Ureter (tissue), 1 donor: Measurements from ENCODE around the gene ST7. TPM values are rescaled to one million over a fixed set of nuclear protein-coding genes. Genes with fewer than 3 reads are reported as not detected.
A peak's percentile ranks its signal among the peaks of the same experiment; 100 is the strongest.
"Not testable (repeated sequence)": the region's sequence is repeated elsewhere in the genome, so short reads cannot be mapped to it uniquely, and the experiment has no call there.

Source experiments
- DNase-seq: peaks from one replicate; pipeline ENCODE4 v3.0.0-alpha.2; 2020; ENCODE audit warnings: low spot score
- total RNA-seq: library from RNA; stranded (reverse); gene quantifications from one replicate; pipeline ENCODE4 v1.2.4, GENCODE V29; 2023
- donor health status: DM: yes; HTN: yes; CAD: no.

The ST7 gene, protein sequence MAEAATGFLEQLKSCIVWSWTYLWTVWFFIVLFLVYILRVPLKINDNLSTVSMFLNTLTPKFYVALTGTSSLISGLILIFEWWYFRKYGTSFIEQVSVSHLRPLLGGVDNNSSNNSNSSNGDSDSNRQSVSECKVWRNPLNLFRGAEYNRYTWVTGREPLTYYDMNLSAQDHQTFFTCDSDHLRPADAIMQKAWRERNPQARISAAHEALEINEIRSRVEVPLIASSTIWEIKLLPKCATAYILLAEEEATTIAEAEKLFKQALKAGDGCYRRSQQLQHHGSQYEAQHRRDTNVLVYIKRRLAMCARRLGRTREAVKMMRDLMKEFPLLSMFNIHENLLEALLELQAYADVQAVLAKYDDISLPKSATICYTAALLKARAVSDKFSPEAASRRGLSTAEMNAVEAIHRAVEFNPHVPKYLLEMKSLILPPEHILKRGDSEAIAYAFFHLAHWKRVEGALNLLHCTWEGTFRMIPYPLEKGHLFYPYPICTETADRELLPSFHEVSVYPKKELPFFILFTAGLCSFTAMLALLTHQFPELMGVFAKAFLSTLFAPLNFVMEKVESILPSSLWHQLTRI
- total RNA-seq = 25.4 TPM

DNA sequence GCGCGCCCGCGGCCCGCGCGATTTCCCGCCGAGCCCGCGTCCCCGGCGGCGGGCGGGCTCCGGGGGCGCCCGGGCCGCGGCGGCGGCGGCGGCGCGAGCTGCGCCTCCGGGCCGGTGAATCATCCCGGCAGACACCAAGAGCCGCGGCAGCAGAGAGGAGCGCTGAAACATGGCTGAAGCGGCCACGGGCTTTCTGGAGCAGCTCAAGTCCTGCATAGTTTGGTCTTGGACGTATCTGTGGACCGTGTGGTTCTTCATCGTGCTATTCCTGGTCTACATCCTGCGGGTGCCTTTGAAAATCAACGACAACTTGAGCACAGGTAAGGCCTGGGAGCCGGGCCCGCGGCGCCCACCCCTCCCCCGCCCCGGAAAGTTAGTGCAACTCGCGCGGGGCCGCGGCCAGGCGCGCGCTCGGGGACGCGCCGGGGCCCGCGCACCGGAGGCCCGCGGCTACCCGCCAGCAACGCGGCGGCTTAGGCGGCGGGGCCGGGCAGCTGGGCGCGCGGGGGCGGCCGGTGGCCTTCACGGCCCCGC lies at the start of gene ST7:
ST7 (plus strand) TSS at position 130 of the 534 bp plus-strand sequence; CDS start at position 170, 40 bp downstream.
- DNase-seq = peak; percentile 60

DNA sequence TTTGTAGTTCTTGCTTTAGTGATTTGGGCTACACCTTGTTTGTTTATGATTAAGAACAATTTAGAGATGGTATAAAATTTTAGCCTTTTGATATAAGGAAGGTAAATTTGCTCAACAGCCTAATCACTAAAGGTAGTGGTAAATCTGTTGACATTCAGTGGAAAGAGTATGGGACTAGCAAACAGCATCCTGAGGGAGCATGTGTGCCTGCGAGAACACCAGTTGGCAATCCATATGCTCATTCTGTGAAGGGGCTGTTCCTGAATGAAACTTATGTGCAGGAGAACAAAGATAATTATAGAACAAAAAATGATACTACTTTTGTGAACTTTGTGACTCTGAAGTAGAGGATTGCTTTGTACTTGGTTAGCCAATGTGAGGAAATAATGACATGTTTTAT lies 46.9 kb upstream of the ST7 start:
- no peak for DNase-seq

DNA sequence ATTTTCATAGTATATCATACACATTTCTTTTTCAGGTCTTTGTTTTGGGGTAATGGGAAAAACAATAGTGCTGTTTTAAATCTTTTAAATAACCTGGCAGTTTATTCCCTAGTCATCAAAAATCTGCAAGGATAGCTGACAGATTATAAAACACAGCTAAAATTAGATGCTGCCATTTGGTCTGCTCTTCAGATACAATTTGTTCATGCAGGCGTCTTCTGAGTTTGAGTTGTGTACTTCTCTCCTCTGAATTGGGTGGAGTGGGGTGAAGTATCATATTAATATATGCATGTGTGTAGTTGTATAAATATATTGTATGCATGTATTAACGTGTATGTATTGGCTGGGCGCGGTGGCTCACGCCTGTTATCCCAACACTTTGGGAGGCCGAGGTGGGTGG lies 42.9 kb upstream of the ST7 start:
- no peak for DNase-seq

DNA sequence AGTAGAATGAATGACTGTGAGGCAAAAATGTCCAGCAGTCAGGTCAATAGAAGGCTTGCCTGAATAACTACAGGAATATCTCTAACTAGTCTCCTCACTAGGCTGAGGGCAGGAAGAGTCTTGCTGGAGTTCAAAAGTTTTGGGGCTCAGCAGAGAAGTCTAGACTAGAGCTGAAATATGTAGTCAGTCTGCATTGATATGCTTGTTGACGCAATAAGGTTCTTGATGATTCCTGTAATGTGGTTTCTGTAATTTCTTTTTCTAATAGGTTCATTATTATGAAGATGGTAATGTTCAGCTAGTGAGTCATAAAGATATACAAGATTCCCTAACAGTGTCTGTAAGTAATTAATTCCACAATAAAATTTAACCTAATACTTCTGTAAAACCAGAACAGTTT lies 41.5 kb upstream of the ST7 start:
- DNase-seq = no peak

DNA sequence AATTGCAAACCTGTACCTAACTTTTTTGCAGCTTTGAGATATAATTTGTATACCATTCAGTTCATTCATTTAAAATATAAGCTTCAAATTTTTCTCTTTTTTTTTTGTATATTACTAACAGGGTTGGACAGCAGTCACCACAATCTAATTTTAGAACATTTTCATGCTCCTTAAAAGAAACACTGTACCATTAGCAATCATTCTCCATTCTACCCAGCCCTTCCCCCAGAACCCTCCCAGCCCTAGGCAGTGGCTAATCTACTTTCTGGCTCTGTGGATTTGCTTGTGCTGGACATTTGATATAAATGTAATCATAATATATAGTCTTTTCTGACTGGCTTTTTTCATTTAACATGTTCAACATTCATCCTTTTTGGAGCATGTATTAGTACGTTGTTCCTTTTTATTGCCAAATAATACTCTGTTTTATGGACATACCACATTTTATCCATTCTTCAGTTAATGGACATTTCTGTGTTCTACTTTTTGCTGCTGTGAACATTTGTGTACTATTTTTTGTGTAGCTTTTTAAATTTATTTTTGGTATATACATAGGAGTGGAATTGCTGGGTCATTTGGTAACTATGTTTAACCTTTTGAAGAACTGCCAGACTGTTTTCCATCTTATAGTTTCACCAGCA lies 40.9 kb upstream of the ST7 start:
- no peak for DNase-seq

DNA sequence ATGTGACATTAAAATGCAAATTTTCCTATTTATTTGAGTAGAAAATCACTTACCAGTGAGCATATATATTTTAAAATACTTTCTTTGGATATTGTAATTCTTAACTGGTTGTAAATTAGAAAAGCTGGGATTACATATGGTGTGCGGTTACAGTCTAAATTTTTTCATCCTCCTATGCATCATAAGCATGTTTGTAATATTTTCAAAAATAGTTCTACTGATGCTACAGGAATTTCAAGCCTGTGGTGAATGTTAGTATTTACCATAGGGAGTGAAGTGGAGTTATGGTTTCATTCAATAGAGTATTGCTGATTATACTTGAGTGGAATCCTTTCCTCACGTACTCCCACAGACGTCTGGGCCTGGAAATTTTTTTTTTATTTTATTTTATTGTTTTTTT lies 34.6 kb upstream of the ST7 start:
- DNase-seq = no peak

DNA sequence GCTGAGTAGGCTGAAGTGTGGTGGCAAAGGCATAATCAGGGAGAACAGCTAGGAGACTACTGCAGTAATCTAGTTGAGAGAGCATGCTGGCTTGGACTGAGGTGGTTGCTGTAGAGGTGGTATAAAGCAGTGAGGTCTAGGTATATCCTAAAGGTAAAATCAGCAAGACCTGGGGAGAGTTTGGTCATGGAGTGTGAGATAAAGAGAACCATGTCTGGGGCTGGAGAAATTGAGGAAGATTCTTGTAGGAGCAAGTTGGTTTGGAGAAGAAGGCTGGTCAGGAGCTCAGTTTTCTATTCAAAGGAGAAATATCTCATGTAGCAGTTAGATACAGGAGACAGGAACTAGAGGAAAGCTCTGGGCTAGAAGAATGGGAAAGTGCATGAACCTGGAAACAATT lies 32.9 kb upstream of the ST7 start:
- DNase-seq = no peak

DNA sequence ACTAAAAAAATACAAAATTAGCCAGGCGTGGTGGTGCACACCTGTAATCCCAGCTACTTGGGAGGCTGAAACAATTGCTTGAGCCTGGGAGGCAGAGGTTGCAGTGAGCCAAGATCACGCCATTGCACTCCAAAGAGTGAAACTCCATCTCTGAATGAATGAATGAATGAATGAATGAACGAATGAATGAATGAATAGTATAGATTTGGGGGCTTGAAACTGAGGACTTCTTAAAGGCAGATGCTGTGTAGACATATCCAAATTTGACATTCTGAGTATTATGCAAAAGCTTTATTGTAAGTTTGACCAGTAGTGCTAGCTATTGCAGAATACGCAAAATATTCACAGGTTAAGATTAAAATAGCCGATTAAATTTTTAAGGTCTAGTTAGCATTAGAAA lies 30.8 kb upstream of the ST7 start:
- no peak for DNase-seq

DNA sequence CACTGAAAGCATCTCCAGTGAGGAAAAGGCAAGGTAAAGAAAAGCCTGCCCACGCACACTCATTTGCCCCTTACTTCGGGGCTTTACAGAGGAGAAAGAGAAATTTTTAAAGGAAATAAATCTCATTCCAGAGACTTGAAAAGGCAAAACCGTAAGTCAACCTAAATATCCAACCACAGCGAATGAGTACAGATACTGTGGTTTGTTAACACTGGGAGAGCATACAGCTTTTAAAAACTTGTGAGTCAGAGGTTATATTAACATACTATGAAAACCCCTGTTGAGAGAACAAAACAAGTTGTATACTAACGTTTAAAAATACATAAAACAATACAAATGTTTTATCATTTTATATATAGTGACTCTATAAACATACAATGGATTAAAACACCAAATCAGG lies 28.6 kb upstream of the ST7 start:
- no peak for DNase-seq

DNA sequence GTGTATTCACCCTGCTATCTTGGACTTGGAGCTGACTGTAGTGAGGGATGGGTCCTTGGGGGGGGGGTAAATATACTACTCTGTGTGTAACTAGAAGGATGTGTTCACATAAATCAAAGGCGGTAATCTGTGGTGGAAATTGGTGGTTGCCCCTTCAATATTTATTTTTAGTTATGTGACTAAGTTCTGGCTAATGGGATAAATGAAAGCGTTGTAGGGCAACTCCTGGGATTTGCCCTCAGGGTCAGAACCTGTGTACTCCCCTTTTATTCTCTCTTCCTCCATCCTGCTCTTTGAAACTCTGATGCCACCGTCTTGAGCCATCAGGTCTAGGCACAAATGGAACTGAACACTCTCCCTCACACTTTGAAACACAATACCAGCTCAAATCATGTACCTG lies 24.3 kb upstream of the ST7 start:
- no peak for DNase-seq

DNA sequence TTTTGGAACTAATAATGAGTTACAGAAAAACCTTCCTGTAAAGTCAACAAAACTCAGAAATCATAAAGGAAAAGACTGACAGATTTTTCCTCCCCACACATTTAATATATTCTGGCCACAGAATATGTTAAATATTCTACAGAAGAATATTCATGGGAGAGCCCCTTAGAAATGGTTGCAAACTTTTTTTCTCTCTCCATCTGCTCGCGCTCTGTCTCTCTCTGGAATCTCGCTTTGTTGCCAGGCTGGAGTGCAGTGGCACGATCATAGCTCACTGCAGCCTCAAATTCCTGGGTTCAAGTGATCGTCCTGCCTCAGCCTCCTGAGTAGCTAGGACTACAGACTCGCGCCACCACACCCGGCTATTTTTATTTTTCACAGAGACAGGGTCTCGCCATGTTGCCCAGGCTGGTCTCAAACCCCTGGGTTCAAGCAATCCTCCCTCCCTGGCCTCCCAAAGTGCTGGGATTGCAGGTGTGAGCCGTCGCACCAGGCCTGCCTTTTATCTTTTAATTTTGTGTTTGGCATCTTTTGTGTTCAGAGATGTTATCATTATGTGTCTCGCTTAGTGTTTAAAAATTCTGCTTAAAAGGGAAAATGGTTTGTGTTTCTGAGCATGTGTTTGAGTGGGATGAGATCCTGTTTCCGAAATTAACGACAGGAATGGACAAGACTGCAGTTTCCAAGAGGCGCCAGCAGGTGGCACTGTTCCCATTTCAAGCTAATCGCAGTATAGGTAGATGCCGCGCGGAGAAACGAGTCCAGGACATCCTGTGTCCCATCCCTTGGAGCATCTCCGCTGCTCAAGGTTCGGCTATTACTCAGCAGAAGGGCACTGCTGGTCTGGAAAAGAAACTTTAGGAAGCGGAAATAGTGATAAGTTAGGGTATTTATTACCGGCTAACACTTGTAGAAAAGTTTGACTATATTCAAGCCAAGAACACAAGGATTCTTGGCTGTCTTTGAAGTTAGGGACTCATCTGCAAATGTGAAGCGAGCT lies 23.1 kb upstream of the ST7 start:
- peak; percentile 83 for DNase-seq

DNA sequence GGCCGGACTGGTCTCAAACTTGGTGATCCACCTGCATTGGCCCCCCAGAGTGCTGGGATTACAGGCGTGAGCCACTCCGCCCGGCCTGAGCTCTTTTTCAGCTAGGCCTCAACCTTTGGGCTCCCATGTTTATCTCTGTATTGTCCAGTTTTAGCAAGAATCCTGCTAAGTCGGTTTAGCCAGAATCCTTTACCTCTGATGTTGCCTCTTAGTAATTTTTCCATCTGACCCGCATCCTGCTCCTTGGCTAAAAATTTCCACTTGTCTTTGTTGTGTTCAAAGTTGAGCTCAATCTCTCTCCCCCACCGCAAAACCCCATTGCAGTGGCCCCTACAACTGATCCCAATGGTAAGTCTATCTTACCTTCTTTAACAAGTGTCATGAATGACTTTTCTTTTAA lies 20.7 kb upstream of the ST7 start:
- no peak for DNase-seq

DNA sequence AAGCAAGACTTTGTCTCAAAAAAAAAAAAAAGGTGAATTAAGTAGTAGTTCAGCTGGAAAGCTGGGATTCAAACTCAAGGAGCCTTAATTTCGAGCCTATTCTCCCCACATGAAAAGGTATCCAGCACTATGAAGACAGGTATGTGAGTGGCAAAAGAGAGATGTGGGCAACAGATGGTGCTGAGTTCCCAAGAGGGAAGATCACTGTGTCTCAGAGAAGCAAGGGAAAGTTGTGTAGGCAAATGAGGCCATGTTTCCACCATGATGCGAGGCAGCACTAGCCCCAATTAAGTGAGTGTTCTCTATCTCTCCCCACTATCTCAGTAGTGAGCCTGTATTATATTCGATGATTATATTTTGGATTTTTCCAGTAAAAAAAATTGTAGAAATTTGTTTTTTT lies 19.8 kb upstream of the ST7 start:
- DNase-seq = no peak

DNA sequence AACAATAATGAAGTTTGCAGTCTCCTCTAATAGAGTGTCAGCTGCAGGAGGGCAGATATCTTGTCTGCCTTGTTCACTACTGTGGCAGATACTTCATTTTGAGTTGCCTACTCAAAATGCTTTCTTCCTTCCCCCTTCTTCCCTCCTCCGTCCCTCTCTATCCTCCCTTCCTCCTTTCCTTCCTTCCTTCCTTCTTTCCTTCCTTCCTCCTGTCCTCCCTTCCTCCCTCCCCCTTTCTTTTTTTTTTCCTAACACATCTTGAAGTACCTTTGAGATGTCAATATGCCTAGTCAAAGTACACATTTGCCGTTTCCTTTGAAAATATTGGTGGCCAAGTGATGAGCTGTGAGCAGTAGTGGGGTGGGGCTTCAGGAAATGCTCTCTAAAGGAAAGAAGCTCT lies 18.7 kb upstream of the ST7 start:
- DNase-seq = no peak

DNA sequence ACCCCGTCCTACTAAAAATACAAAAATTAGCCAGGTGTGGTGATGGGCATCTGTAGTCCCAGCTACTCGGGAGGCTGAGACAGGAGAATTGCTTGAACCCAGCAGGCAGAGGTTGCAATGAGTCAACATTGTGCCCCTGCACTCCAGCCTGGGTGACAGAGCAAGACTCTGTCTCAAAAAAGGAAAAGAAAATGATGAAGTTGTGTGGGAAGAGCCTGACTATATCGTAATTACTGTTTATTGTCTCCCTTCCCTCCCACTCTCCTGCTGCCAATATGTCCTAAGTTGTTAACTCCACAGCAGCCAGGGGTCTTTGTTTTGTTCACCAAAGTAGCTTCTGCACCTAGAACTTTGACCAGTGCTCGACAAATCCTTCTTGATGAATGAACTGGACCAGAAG lies 16.5 kb upstream of the ST7 start:
- not testable (repeated sequence) for DNase-seq

DNA sequence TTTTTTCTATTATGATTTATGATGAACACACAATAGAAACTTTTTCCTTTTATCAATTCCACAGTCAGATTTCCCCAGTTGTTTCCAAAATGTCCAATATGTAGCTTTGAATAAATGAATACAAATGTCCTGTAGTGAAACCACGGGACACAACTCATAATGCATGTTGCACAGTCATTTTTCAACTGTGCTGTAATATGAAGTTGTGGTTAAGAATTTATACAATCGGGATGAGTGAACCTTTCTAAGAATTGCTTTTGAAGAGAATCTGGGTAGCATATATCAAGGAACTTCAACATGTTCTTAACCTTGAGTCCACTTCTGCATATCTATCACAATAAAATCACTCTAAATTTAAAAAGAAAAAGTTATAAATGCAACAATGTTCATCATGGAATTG lies 14.6 kb upstream of the ST7 start:
- DNase-seq = no peak

DNA sequence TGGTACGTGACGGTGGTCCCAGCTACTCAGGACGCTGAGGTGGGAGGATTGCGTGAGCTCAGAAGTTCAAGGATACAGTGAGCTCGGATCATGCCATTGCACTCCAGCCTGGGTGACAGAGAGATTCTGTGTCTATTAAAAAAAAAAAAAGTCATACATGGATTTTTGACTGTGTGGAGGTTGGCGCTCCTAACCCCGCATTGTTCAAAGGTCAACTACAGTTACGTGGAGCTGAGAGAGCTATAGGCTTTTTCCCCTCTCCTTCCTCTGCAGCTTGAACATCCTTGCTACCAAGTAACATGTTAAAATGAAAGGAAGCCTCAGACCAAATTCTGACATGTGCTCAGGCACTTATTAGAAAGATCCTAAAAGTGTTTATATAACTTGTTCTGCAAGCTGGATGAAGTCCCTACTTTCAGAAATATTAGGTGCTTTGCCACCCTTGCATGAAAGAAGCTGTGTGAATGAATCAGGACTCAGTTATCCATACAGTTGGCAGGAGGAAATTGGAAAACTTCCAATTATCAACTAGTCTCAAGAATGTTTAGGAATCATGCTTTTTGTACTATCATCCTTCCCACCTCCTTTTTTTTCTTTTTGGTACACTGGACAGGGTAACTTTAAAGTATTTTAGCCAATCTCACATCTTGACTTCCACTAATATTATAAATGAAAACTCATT lies 12.5 kb upstream of the ST7 start:
- no peak for DNase-seq

DNA sequence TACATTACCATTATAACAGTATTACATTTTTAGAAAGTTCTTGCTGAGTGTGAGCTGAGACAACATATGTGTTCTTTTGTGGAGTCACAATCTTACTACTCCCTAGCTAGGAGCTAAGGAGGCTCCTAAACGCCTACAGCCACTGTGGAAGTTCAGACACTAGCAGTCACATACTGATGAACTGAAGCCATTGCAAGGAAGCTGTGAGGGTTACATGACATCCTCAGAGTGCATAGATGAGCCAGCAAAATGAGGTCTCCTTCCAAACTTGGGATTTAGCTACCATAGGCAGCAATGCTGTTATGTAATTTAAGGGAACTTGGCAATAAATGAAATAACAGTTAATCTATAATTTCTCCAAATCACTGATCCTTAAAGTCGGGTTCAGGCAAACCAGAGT lies 10.8 kb upstream of the ST7 start:
- DNase-seq = no peak

DNA sequence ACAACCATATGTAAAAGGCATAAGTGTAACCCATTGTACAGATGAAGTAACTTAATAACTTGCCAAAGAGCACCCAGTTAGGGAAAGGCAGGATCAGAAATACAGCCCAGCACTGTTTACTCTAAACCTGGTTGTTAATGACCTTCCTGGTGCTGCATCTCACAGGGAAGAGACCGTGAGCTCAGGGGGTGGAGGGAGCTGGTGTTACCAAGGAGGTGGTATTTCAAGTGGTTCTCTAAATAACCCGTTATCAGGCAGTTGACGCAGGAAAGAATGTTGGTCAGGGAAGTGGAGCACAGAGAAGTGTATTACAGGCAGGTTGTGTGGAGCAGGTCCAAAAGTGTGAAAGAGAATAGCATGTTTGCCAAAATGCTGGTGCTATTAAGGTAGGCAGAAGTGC lies 4.4 kb upstream of the ST7 start:
- no peak for DNase-seq

DNA sequence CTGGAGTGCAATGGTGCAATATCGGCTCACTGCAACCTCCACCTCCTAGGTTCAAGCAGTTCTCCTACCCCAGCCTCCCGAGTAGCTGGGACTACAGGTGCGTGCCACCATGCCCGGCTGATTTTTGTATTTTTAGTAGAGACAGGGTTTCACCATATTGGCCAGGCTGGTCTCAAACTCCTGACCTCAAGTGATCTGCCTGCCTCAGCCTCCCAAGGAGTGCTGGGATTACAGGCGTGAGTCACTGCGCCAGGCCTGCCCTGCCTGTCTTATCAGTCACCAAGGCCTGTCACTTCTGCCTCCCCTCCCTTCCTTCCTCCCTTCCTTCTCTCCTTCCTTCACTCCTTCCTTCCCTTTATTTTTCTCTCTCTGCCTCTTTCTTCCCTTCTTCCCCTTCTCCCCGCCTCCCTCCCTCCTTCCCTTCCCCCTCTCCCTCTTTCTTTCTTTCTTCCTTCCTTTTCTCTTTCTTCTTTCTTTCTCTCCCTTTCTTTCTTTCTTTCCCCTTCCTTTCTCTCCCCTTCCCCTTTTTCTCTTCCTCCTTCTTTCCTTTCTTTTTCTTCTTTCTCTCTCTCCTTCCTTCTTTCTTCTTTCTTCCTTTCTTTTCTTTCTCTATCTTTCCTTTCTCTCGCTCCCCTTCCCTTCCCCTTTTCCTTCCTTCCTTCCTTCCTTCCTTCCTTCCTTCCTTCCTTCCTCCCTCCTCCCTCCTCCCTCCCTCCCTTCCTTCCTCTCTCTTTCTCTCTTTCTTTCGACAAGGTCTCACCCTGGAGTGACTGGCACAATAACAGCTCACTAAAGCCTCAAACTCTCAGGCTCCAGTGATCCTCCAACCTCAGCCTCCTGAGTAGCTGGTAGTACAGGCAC lies 3.1 kb upstream of the ST7 start:
- DNase-seq = no peak
